Testis (tissue), 3 donors: Measurements from ENCODE around the gene SDK2. TPM values are rescaled to one million over a fixed set of nuclear protein-coding genes. Genes with fewer than 3 reads are reported as not detected.

Experiments
- DNase-seq: peaks from one replicate; pipeline ENCODE4 v3.0.0-alpha.2; 2019
- H3K27ac ChIP-seq, 2 donors: fragments of 200-600 bp; sonication (generic); one replicate each; pipeline ENCODE4 v1.5.1; 2019
- H3K27me3 ChIP-seq: fragments of 200-600 bp; sonication (generic); one replicate; pipeline ENCODE4 v1.5.1; 2019
- H3K36me3 ChIP-seq: fragments of 200-600 bp; sonication (generic); one replicate; pipeline ENCODE4 v1.5.1; 2017; ENCODE audit warnings: low read depth; ENCODE audit errors: missing control alignments
- H3K4me1 ChIP-seq: fragments of 200-600 bp; sonication (generic); one replicate; pipeline ENCODE4 v1.5.1; 2019
- H3K4me3 ChIP-seq, 2 donors: fragments of 200-600 bp; sonication (generic); one replicate each; pipeline ENCODE4 v1.5.1; 2017 to 2019
- H3K9me3 ChIP-seq: fragments of 200-600 bp; sonication (generic); one replicate; pipeline ENCODE4 v1.5.1; 2017
- POLR2A ChIP-seq: fragments of 450-650 bp; IDR thresholded peaks from one replicate; pipeline ENCODE4 v1.6.1; 2017; ENCODE audit warnings: antibody characterized with exemption, mild to moderate bottlenecking, moderate library complexity
- WGBS, 2 donors: methylation state at CpG; one replicate each; pipeline ENCODE4 v1.1.5; 2018; 5-methylcytosine and 5-hydroxymethylcytosine counted together
- intact Hi-C: fragments of 100-400 bp; cut with DNase I; formaldehyde crosslinking; loops from one replicate; pipeline ENCODE4 v1.15.1; 2023; ENCODE audit warnings: low total_unique reads
- polyA plus RNA-seq: library from polyadenylated mRNA; stranded (reverse); fragments of 350-450 nt; fragmentation: Illumina TruSeq; extraction: RNeasy Lipid Tissue Mini Kit (QIAGEN cat#74804); gene quantifications from one replicate; pipeline ENCODE4 v1.2.3, GENCODE V29; 2014; ENCODE audit warnings: low read depth, low replicate concordance; ENCODE audit not compliant: insufficient read depth
- total RNA-seq, 2 donors: library from RNA; depleted of rRNA; stranded (reverse); fragments of >200 nt; gene quantifications; one replicate each; pipeline ENCODE4 v1.2.3, GENCODE V29; 2016
- TF ChIP-seq, protein P1 (sequence below), 3 experiments: fragments of 450-650 bp in 2 of 3; fragments of 200-600 bp in 1 of 3; sonication (generic) in 1 of 3; IDR thresholded peaks; one replicate each; pipeline ENCODE4 v1.5.1; 2016 to 2019; ENCODE audit warnings: antibody characterized with exemption in 3 of 3, mild to moderate bottlenecking in 2 of 3, moderate library complexity in 1 of 3

Gene SDK2
- total and polyA plus RNA-seq, 3 donors from 2014 or later = 36.9 to 63.4 (median 55.4) TPM

DNA sequence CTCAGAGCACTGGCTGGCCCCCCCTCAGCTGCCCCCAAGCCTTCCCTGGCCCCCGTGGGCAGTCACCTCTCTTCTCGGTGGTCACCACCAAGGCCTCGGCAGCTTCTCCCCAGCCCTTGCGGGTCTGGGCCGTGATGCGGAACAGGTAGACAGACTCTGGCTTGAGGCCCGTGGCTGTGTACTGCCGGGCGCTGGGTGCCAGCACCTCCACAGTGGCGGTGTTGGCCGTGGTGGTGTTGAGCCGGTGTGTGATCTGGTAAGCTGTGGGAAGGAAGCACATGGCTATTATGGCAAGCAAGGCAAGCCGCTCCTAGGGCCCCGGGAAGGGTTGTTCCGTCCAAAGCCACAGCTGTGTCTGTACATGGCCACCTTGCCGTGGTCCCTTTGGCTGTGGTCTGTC is 254.0 kb downstream of the SDK2 start:
- intact Hi-C loops = no loop called here
- 94 to 95% methylated on average over 11 to 16 of the region's 16 CpGs for WGBS, 2 donors
- TF ChIP-seq, protein P1, sequence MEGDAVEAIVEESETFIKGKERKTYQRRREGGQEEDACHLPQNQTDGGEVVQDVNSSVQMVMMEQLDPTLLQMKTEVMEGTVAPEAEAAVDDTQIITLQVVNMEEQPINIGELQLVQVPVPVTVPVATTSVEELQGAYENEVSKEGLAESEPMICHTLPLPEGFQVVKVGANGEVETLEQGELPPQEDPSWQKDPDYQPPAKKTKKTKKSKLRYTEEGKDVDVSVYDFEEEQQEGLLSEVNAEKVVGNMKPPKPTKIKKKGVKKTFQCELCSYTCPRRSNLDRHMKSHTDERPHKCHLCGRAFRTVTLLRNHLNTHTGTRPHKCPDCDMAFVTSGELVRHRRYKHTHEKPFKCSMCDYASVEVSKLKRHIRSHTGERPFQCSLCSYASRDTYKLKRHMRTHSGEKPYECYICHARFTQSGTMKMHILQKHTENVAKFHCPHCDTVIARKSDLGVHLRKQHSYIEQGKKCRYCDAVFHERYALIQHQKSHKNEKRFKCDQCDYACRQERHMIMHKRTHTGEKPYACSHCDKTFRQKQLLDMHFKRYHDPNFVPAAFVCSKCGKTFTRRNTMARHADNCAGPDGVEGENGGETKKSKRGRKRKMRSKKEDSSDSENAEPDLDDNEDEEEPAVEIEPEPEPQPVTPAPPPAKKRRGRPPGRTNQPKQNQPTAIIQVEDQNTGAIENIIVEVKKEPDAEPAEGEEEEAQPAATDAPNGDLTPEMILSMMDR (IDR thresholded peaks at IDR 0.05) = no peak
- TF ChIP-seq POLR2A = no peak
- H3K27ac ChIP-seq = no peak overlapping the region
- no peaks in the 10 kb centered on the region for H3K36me3 ChIP-seq
- H3K9me3 ChIP-seq = no peaks in the 10 kb centered on the region
- no peak for DNase-seq
- H3K4me3 ChIP-seq = no peak overlapping the region
- H3K4me1 ChIP-seq = no peaks in the 10 kb centered on the region
- no peaks in the 10 kb centered on the region for H3K27me3 ChIP-seq

DNA sequence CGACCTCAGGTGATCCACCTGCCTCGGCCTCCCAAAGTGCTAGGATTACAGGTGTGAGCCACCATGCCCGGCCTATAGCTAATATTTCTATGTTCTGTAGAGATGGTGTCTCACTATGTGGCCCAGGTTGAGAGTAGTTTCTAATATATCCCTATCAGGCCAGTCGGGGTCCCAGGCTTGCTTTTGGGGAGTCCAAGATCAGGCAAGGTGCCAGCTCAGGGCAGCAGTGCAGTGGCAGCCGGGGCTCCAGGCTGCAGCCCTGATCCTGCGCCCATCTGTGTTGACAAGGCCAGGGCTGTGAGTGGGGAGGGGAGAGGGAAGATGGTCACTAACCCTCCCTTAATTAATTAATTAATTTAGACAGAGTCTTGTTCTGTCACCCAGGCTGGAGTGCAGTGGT is 254.8 kb downstream of the SDK2 start:
- Histone ChIP-seq H3K4me3 (no peak overlapping the region), H3K9me3 (no peaks in the 10 kb centered on the region), H3K27ac (no peak overlapping the region), H3K4me1 (no peaks in the 10 kb centered on the region), H3K36me3 (no peaks in the 10 kb centered on the region), H3K27me3 (no peaks in the 10 kb centered on the region)
- no peak for TF ChIP-seq POLR2A
- DNase-seq = no peak
- intact Hi-C loops = no loop called here
- 83 to 96% methylated on average over 3 to 6 of the region's 6 CpGs for WGBS, 2 donors

DNA sequence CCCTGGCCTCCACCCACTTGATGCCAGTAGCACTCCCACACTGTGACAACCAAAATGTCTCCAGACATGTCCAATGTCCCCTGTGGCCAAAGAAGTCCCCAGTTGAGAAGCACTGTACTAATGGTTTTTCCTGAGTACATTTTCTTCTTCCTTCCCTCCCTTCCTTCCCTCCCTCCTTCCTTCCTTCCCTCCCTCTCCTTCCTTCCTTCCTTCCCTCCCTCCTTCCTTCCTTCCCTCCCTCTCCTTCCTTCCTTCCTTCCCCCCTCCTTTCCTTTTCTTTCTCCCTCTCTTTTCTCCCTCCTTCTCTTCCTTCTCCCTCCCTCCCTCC is 255.7 kb downstream of the SDK2 start:
- H3K27me3 ChIP-seq = no peaks in the 10 kb centered on the region
- no peaks in the 10 kb centered on the region for H3K36me3 ChIP-seq
- no peaks in the 10 kb centered on the region for H3K4me1 ChIP-seq
- no peaks in the 10 kb centered on the region for H3K9me3 ChIP-seq
- no peak for TF ChIP-seq POLR2A
- TF ChIP-seq, protein P1 (IDR thresholded peaks at IDR 0.05) = no peak
- no peak overlapping the region for H3K27ac ChIP-seq
- no peak for DNase-seq
- H3K4me3 ChIP-seq = no peak overlapping the region
- intact Hi-C loops = no loop called here

- no peak overlapping the region for H3K4me3 ChIP-seq
- no peaks in the 10 kb centered on the region for H3K4me1 ChIP-seq
- H3K27ac ChIP-seq = no peak overlapping the region
- intact Hi-C loops = no loop called here
- no peaks in the 10 kb centered on the region for H3K27me3 ChIP-seq
- DNase-seq = no peak
- no peaks in the 10 kb centered on the region for H3K36me3 ChIP-seq
- TF ChIP-seq, protein P1 (IDR thresholded peaks at IDR 0.05) = no peak
- no peak for TF ChIP-seq POLR2A
- H3K9me3 ChIP-seq = no peaks in the 10 kb centered on the region
- 87 to 91% methylated on average over 7 to 28 of the region's 28 CpGs for WGBS, 2 donors
Observed at GRCh38 chr17:73387746-73388577, 256.3 kb downstream of the SDK2 start.

DNA sequence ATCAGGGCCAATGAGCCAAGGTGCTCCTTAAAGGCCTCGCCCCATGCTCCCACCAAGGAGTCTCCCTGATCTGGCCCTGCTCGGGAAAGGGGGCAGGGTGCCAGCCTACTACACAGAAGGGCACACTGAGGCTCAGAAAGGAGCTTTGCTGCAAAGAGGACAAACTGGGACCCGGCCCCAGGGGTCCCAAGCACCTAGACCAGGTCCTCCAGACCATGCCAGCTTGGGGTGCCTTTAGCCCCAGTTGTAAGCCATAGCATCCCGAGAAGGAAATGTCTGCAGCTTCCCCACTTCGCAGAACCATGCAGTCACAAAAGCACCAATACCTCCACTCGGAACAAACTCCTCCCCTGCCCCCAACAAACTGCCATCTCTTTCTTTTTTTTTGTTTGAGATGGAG is 257.7 kb downstream of the SDK2 start:
- TF ChIP-seq, protein P1 (IDR thresholded peaks at IDR 0.05) = no peak
- TF ChIP-seq POLR2A = no peak
- WGBS, 2 donors = 87 to 91% methylated on average over 6 of the region's 6 CpGs
- DNase-seq = no peak

More for the DNA sequence above, 257.7 kb downstream of the SDK2 start:
- Histone ChIP-seq H3K36me3 (no peaks in the 10 kb centered on the region), H3K9me3 (no peaks in the 10 kb centered on the region), H3K27ac (no peak overlapping the region), H3K4me3 (no peak overlapping the region), H3K4me1 (no peaks in the 10 kb centered on the region), H3K27me3 (no peaks in the 10 kb centered on the region)
- intact Hi-C loops = no loop called here
